OCI-LY7 (cell line): ENCODE data around the gene SH3TC1. TPM values are rescaled to one million over a fixed set of nuclear protein-coding genes. Genes with fewer than 3 reads are reported as not detected.

Experiments
- BruUV-seq: library from RNA; stranded (reverse); fragments of 400-500 nt; replicated peaks from 2 replicates; lab custom pipeline; 2021; lab: Mats Ljungman, UMichigan
- CTCF ChIA-PET: fragments of 300-600 bp; sonication (Branson Sonifier 250); formaldehyde crosslinking; loops from one replicate; lab custom pipeline; 2022; ENCODE audit warnings: antibody characterized with exemption; ENCODE audit not compliant: unreplicated experiment; lab: Charles Lee
- POLR2A ChIA-PET: fragments of 300-600 bp; sonication (Branson Sonifier 250); formaldehyde crosslinking; loops from one replicate; lab custom pipeline; 2022; ENCODE audit warnings: antibody characterized with exemption; lab: Charles Lee
- DNase-seq: peaks from one replicate; pipeline ENCODE4 v3.0.0-alpha.2; 2015; ENCODE audit warnings: low spot score
- H2AFZ ChIP-seq: fragments of 200-600 bp; sonication (generic), shearing (Covaris generic); 2 replicates; pipeline ENCODE4 v1.6.1; 2014; ENCODE audit warnings: mild to moderate bottlenecking, antibody characterized with exemption, low read length, moderate library complexity
- H3K27ac ChIP-seq: fragments of 200-600 bp; sonication (generic); 2 replicates; pipeline ENCODE4 v1.5.1; 2014; ENCODE audit warnings: mixed run types, low read depth, mild to moderate bottlenecking, moderate library complexity, low read length, inconsistent platforms; ENCODE audit not compliant: poor library complexity, severe bottlenecking
- H3K36me3 ChIP-seq: fragments of 200-600 bp; sonication (generic); 2 replicates; pipeline ENCODE4 v1.6.1; 2014; ENCODE audit warnings: mild to moderate bottlenecking, antibody characterized with exemption, low read length, moderate library complexity, mixed read lengths; ENCODE audit not compliant: insufficient read depth
- H3K4me1 ChIP-seq: fragments of 200-600 bp; sonication (generic); 2 replicates; pipeline ENCODE4 v1.5.1; 2014; ENCODE audit warnings: mild to moderate bottlenecking, low read length; ENCODE audit not compliant: insufficient read depth, poor library complexity, severe bottlenecking
- H3K4me2 ChIP-seq: fragments of 200-600 bp; sonication (generic); 2 replicates; pipeline ENCODE4 v1.6.1; 2014; ENCODE audit warnings: mild to moderate bottlenecking, low read length
- H3K4me3 ChIP-seq: fragments of 200-600 bp; sonication (generic); 2 replicates; pipeline ENCODE4 v1.5.1; 2014; ENCODE audit warnings: mild to moderate bottlenecking, low read depth, low read length; ENCODE audit not compliant: poor library complexity, severe bottlenecking
- H3K79me2 ChIP-seq: fragments of 200-600 bp; sonication (generic); 2 replicates; pipeline ENCODE4 v1.6.1; 2016; ENCODE audit warnings: low read depth, mild to moderate bottlenecking, low read length, moderate library complexity, mixed read lengths; ENCODE audit not compliant: insufficient read depth
- H3K9me2 ChIP-seq: fragments of 200-600 bp; sonication (generic); 2 replicates; pipeline ENCODE4 v1.6.1; 2016; ENCODE audit warnings: mild to moderate bottlenecking, low read length, mixed read lengths; ENCODE audit not compliant: insufficient read depth
- H3K9me3 ChIP-seq: fragments of 200-600 bp; sonication (generic); 2 replicates; pipeline ENCODE4 v1.6.1; 2014; ENCODE audit warnings: mild to moderate bottlenecking, mixed run types, low read length, mixed read lengths
- H4K20me1 ChIP-seq: fragments of 200-600 bp; sonication (generic); 2 replicates; pipeline ENCODE4 v1.6.1; 2014; ENCODE audit warnings: mild to moderate bottlenecking, antibody characterized with exemption, low read length, moderate library complexity, mixed read lengths; ENCODE audit not compliant: insufficient read depth
- EZH2phosphoT487 ChIP-seq: fragments of 200-600 bp; sonication (generic); IDR thresholded peaks from 2 replicates; pipeline ENCODE4 v1.6.1; 2018; ENCODE audit warnings: low read depth, borderline replicate concordance, mild to moderate bottlenecking, mixed run types, antibody characterized with exemption, low read length, moderate library complexity, mixed read lengths
- intact Hi-C: fragments of 100-400 bp; cut with micrococcal nuclease; formaldehyde crosslinking; loops from one replicate; pipeline ENCODE4 v1.10.0; 2022; ENCODE audit not compliant: unreplicated experiment
- total RNA-seq, 2 experiments: library from RNA; depleted of rRNA in 1 of 2; stranded (reverse); fragments of >200 nt in 1 of 2; shearing (Covaris generic) in 1 of 2; gene quantifications; 2 replicates each; pipeline ENCODE4 v1.2.3, GENCODE V29; 2014 to 2022
- TF ChIP-seq, protein P1 (sequence below): fragments of 200-600 bp; sonication (generic); conservative IDR thresholded peaks from 2 replicates; pipeline ENCODE4 v1.5.1; 2014; ENCODE audit warnings: mild to moderate bottlenecking, antibody characterized with exemption, low read length, moderate library complexity, mixed read lengths

The SH3TC1 gene
- total RNA-seq, 2 experiments from 2014 or later: 17.5 to 42.4 TPM

DNA sequence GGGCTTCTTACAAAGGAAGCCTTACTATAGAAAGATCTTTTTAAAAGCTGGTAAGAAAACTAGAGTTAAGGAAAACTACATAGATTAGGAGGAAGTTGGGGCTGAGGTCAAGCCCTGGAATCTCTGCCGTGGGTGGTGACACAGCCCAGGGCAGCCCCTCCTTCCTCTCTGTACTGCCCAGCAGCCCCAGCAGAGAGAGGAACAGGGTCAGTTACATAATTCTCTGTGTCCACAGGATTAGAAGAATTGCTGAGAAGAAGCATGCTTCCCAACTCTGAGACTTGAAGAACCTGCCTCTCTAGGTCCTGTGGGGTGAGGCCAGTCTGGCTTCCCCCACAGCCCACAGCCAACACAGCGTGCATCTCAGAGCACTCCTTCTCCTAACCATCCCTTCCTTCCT lies 31.3 kb upstream of the SH3TC1 start:
- H3K4me1 ChIP-seq: peaks cover 14% of the 10 kb centered on the region
- no peaks in the 10 kb centered on the region for H3K9me2 ChIP-seq
- intact Hi-C loops: no loop called here
- POLR2A ChIA-PET: no interaction called here
- H3K27ac ChIP-seq: no peak overlapping the region
- no peak for DNase-seq
- no peak overlapping the region for H3K4me3 ChIP-seq
- H3K79me2 ChIP-seq: no peaks in the 10 kb centered on the region
- TF ChIP-seq, protein P1, sequence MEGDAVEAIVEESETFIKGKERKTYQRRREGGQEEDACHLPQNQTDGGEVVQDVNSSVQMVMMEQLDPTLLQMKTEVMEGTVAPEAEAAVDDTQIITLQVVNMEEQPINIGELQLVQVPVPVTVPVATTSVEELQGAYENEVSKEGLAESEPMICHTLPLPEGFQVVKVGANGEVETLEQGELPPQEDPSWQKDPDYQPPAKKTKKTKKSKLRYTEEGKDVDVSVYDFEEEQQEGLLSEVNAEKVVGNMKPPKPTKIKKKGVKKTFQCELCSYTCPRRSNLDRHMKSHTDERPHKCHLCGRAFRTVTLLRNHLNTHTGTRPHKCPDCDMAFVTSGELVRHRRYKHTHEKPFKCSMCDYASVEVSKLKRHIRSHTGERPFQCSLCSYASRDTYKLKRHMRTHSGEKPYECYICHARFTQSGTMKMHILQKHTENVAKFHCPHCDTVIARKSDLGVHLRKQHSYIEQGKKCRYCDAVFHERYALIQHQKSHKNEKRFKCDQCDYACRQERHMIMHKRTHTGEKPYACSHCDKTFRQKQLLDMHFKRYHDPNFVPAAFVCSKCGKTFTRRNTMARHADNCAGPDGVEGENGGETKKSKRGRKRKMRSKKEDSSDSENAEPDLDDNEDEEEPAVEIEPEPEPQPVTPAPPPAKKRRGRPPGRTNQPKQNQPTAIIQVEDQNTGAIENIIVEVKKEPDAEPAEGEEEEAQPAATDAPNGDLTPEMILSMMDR: no peak
- no peak for TF ChIP-seq EZH2phosphoT487
- H2AFZ ChIP-seq: no peak overlapping the region
- CTCF ChIA-PET: no interaction called here
- H3K36me3 ChIP-seq: no peaks in the 10 kb centered on the region
- H4K20me1 ChIP-seq: no peaks in the 10 kb centered on the region
- no TSS peak for BruUV-seq
- H3K4me2 ChIP-seq: no peak overlapping the region
- H3K9me3 ChIP-seq: peaks cover 9% of the 10 kb centered on the region

DNA sequence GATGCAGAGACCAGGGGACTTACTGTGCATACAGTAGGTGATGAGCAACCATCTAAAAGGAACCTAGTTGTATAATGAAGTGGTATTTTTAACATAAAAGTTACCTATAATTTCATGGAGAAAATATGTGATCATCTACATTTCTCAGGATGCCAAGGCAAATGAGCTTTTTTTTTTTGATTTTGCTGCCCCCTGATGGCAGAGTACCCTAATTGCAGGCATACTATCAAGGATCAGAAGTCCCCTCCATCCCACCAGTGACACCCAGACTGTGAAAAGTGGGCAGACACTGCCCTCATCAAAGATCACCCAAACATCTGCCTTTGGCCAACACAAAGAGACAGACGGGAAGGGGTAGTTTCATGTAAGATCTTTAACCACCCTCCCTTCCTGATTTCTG lies 30.9 kb upstream of the SH3TC1 start:
- Histone ChIP-seq H2AFZ (no peak overlapping the region), H4K20me1 (no peaks in the 10 kb centered on the region), H3K4me3 (no peak overlapping the region), H3K9me2 (no peaks in the 10 kb centered on the region), H3K4me2 (no peak overlapping the region), H3K4me1 (peaks cover 10% of the 10 kb centered on the region), H3K79me2 (no peaks in the 10 kb centered on the region), H3K9me3 (peaks cover 9% of the 10 kb centered on the region), H3K36me3 (no peaks in the 10 kb centered on the region), H3K27ac (no peak overlapping the region)
- intact Hi-C loops: no loop called here
- TF ChIP-seq, protein P1: peak; percentile 80
- TF ChIP-seq EZH2phosphoT487: no peak
- DNase-seq: no peak
- BruUV-seq: no TSS peak
- CTCF ChIA-PET: no interaction called here
- POLR2A ChIA-PET: no interaction called here

DNA sequence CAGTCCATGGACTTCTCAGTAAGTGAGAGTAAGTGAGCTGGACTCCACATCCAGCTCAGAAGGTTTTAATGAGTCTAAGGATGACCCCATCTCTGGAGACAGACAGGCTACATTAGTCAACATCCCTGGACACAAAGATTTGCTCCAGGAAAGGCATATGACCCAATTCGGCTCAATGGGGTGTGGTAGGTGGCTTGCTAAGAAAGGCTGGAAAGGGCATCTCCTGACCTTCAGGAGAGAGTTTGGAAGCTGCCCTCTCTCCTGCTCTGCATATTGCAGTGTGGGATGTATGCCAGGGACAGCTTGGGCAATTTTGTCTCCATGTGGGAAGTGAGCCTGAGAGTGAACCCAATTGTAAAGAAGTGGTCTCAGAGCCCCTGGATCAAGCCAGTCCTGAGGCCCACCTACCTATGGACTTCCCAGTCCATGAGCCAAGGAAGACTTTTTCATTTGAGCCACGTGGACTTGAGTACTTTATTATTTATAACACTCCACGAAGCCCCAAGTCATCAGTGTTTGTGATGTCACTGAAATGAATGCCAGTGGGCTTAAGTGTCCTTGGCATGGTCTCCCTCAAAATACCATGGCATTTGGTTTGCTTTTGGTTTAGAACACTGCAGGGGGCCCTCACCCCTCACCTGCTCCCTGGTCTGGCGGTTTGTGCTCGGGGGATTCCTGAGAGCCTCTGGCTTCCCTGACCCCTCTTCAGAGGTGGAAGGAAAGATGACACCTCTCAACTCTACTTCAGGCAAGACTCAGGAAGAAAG lies 30.1 kb upstream of the SH3TC1 start:
- ChIA-PET POLR2A (no interaction called here), CTCF (no interaction called here)
- H3K9me2 ChIP-seq: no peaks in the 10 kb centered on the region
- H3K36me3 ChIP-seq: no peaks in the 10 kb centered on the region
- peaks cover 2% of the 10 kb centered on the region for H3K4me1 ChIP-seq
- H3K27ac ChIP-seq: no peak overlapping the region
- no peaks in the 10 kb centered on the region for H3K79me2 ChIP-seq
- TF ChIP-seq, protein P1: no peak
- no peak for TF ChIP-seq EZH2phosphoT487
- intact Hi-C loops: no loop called here
- peaks cover 9% of the 10 kb centered on the region for H3K9me3 ChIP-seq
- H3K4me2 ChIP-seq: no peak overlapping the region
- H2AFZ ChIP-seq: no peak overlapping the region
- BruUV-seq: no TSS peak
- H3K4me3 ChIP-seq: no peak overlapping the region
- no peak for DNase-seq
- H4K20me1 ChIP-seq: no peaks in the 10 kb centered on the region
